A549 (cell line): Measurements from ENCODE around the gene ADGRD1. TPM values are rescaled to one million over a fixed set of nuclear protein-coding genes. Genes with fewer than 3 reads are reported as not detected.

Experiments
- ATAC-seq, 2 experiments: fragments of 200-7000 bp in 1 of 2; fragments of >200 bp in 1 of 2; cut with Nextera tagmentation in 1 of 2; cut with Tn5 transposase in 1 of 2; 3 replicates each; pipeline versions ENCODE4 v1.8.0 to v1.9.1; 2018 to 2020; ENCODE audit warnings: mild to moderate bottlenecking in 1 of 2, moderate library complexity in 1 of 2
- CTCF ChIA-PET: fragments of 300-600 bp; sonication (Branson Sonifier 250); formaldehyde crosslinking; extraction: SDS; loops from one replicate; lab custom pipeline; 2021; ENCODE audit warnings: antibody characterized with exemption, inconsistent platforms; lab: Yijun Ruan, JAX
- POLR2A ChIA-PET: fragments of 350-600 bp; formaldehyde crosslinking; extraction: SDS; loops from one replicate; lab custom pipeline; 2021; ENCODE audit warnings: antibody characterized with exemption, inconsistent platforms; lab: Yijun Ruan, JAX
- DNase-seq, 2 experiments: peaks; one replicate each; pipeline versions ENCODE4 v3.0.0 to v3.0.0-alpha.2; 2011 to 2016; ENCODE audit warnings: low read depth in 1 of 2, low spot score in 1 of 2
- FAIRE-seq: peaks from 2 replicates; lab custom pipeline; 2011; peaks lifted over from hg19 to GRCh38; lab: Jason Lieb, UNC
- H3K27ac ChIP-seq, 2 experiments: fragments of >200 bp; sonication (Bioruptor Twin); formaldehyde crosslinking; 3 replicates each; pipeline ENCODE4 v1.5.1; 2016 to 2017
- H3K4me1 ChIP-seq: fragments of >200 bp; sonication (Bioruptor Twin); formaldehyde crosslinking; 3 replicates; pipeline ENCODE4 v1.6.1; 2016
- H3K4me2 ChIP-seq: fragments of >200 bp; sonication (Bioruptor Twin); formaldehyde crosslinking; 3 replicates; pipeline ENCODE4 v1.6.1; 2016
- H3K4me3 ChIP-seq: fragments of >200 bp; sonication (Bioruptor Twin); formaldehyde crosslinking; 3 replicates; pipeline ENCODE4 v1.5.1; 2016
- H3K9me3 ChIP-seq: fragments of >200 bp; sonication (Bioruptor Twin); formaldehyde crosslinking; 3 replicates; pipeline ENCODE4 v1.6.1; 2016
- CHD4 ChIP-seq: fragments of 200-600 bp; sonication (generic); IDR thresholded peaks from 2 replicates; pipeline ENCODE4 v1.6.1; 2016; ENCODE audit warnings: antibody characterized with exemption, mild to moderate bottlenecking, borderline replicate concordance
- EHMT2 ChIP-seq: fragments of 200-600 bp; sonication (generic); IDR thresholded peaks from 2 replicates; pipeline ENCODE4 v1.6.1; 2016; ENCODE audit warnings: antibody characterized with exemption, low read depth, mild to moderate bottlenecking, moderate library complexity
- EP300 ChIP-seq, 2 experiments: fragments of >200 bp; sonication (Bioruptor Twin); formaldehyde crosslinking; IDR thresholded peaks; 2 replicates in 1 of 2; 3 replicates in 1 of 2; pipeline ENCODE4 v1.6.1; 2016 to 2017
- FOSL2 ChIP-seq, 2 experiments: fragments of 450-650 bp in 1 of 2; fragments of >200 bp in 1 of 2; sonication (Bioruptor Twin) in 1 of 2; formaldehyde crosslinking; IDR thresholded peaks; 2 replicates each; pipeline versions ENCODE4 v1.5.0 to v1.6.1; 2016 to 2020; ENCODE audit warnings: mild to moderate bottlenecking in 1 of 2, moderate library complexity in 1 of 2
- HDAC2 ChIP-seq: fragments of 200-600 bp; sonication (generic); IDR thresholded peaks from 2 replicates; pipeline ENCODE4 v1.6.1; 2016
- HOXB13 ChIP-seq: fragments of 250-450 bp; sonication (Bioruptor Pico); IDR thresholded peaks from 2 replicates; pipeline ENCODE4 v1.5.0; 2020; ENCODE audit warnings: low read depth, mild to moderate bottlenecking, moderate library complexity
- JUNB ChIP-seq: fragments of >200 bp; sonication (Bioruptor Twin); formaldehyde crosslinking; IDR thresholded peaks from 2 replicates; pipeline ENCODE4 v1.6.1; 2016
- MAFK ChIP-seq: fragments of 450-650 bp; IDR thresholded peaks from 2 replicates; pipeline ENCODE4 v1.6.1; 2014; ENCODE audit not compliant: partially characterized antibody
- MAZ ChIP-seq: fragments of 150-350 bp; IDR thresholded peaks from 2 replicates; pipeline ENCODE4 v1.6.1; 2014; ENCODE audit warnings: antibody characterized with exemption, low read depth, low read length, borderline replicate concordance
- MYC ChIP-seq: IDR thresholded peaks from 2 replicates; pipeline ENCODE4 v1.6.1; 2012; ENCODE audit warnings: mild to moderate bottlenecking, inconsistent platforms, low read length, improper control_type of control experiment, borderline replicate concordance
- NFE2L2 ChIP-seq: fragments of 150-350 bp; conservative IDR thresholded peaks from 2 replicates; pipeline ENCODE4 v1.6.1; 2014; ENCODE audit warnings: low read length
- NR3C1 ChIP-seq: fragments of >200 bp; sonication (Bioruptor Twin); formaldehyde crosslinking; IDR thresholded peaks from 3 replicates; pipeline ENCODE4 v1.6.1; 2017
- RCOR1 ChIP-seq: fragments of 150-350 bp; IDR thresholded peaks from 2 replicates; pipeline ENCODE4 v1.6.1; 2014; ENCODE audit warnings: antibody characterized with exemption, low read length, low read depth
- RNF2 ChIP-seq: fragments of 200-600 bp; sonication (generic); IDR thresholded peaks from 2 replicates; pipeline ENCODE4 v1.6.1; 2016; ENCODE audit warnings: low read depth, mild to moderate bottlenecking, antibody characterized with exemption, moderate library complexity, borderline replicate concordance
- SREBF2 ChIP-seq: fragments of 450-650 bp; IDR thresholded peaks from 2 replicates; pipeline ENCODE4 v1.6.1; 2014; ENCODE audit warnings: mild to moderate bottlenecking, moderate library complexity
- ZNF302 ChIP-seq: fragments of 250-450 bp; sonication (Bioruptor Pico); IDR thresholded peaks from 2 replicates; pipeline ENCODE4 v1.9.0; 2021; ENCODE audit warnings: inconsistent platforms, mild to moderate bottlenecking, moderate library complexity
- whole genome bisulfite sequencing: methylation state at CpG from one replicate; pipeline ENCODE4 v1.1.6; 2017; ENCODE audit errors: missing lambda C conversion rate; 5-methylcytosine and 5-hydroxymethylcytosine counted together
- polyA plus RNA-seq, 4 experiments: library from polyadenylated mRNA; depleted of rRNA in 3 of 4; stranded (reverse); fragments of >200 nt; fragmentation: RNase III in 1 of 4; extraction: RNeasy Plus Mini Kit Qiagen cat#74134 plus additional on column Dnase treatment in 1 of 4; gene quantifications; 2 replicates in 3 of 4; 3 replicates in 1 of 4; pipeline ENCODE4 v1.2.3, GENCODE V29; 2011 to 2017
- TF ChIP-seq, protein P1 (sequence below): fragments of 200-600 bp; sonication (generic); IDR thresholded peaks from 2 replicates; pipeline ENCODE4 v1.6.1; 2016; ENCODE audit warnings: antibody characterized with exemption, mild to moderate bottlenecking, moderate library complexity
- TF ChIP-seq, protein P2 (sequence below): fragments of 450-650 bp; IDR thresholded peaks from 2 replicates; pipeline ENCODE4 v1.6.1; 2014; ENCODE audit warnings: antibody characterized with exemption

The ADGRD1 gene
- polyA plus RNA-seq, 2 of the 4 experiments (the other 2 are of a cell fraction), result 0.36 to 1.5 TPM

DNA sequence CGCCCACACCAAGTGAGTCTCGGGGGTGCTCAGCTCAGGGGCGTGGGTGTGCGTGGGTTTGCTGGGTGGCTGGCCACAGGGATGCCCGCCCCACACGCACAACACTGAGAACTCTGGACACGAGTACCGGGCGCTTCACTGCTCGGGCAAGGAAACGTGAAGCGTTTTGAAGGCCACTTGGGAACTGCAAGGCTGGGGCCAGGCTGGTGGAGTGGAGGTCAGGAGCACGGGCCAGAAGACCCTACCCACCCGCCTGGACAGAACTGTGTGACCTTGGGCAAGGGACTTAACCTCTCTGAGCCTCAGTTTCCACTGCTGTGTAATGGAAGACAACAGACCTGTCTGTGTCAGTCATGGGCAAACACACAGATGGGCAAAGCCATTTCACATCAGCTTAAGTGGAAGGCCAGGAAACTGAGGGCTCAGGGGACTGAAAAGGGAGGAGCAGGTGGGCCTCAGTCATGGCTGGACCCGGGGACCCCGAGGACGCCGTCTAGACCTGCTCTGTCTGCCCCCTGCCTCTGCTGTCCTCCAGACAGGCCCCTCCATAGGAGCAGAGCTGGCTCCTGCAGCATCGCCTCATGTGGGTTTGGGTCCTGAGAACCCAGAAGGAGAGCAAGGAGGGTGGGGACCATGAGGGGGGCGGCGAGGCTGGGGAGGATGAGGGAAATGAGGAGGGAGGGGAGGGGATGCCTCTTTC is 52.5 kb downstream of the ADGRD1 start (continued):
- TF ChIP-seq, protein P1, sequence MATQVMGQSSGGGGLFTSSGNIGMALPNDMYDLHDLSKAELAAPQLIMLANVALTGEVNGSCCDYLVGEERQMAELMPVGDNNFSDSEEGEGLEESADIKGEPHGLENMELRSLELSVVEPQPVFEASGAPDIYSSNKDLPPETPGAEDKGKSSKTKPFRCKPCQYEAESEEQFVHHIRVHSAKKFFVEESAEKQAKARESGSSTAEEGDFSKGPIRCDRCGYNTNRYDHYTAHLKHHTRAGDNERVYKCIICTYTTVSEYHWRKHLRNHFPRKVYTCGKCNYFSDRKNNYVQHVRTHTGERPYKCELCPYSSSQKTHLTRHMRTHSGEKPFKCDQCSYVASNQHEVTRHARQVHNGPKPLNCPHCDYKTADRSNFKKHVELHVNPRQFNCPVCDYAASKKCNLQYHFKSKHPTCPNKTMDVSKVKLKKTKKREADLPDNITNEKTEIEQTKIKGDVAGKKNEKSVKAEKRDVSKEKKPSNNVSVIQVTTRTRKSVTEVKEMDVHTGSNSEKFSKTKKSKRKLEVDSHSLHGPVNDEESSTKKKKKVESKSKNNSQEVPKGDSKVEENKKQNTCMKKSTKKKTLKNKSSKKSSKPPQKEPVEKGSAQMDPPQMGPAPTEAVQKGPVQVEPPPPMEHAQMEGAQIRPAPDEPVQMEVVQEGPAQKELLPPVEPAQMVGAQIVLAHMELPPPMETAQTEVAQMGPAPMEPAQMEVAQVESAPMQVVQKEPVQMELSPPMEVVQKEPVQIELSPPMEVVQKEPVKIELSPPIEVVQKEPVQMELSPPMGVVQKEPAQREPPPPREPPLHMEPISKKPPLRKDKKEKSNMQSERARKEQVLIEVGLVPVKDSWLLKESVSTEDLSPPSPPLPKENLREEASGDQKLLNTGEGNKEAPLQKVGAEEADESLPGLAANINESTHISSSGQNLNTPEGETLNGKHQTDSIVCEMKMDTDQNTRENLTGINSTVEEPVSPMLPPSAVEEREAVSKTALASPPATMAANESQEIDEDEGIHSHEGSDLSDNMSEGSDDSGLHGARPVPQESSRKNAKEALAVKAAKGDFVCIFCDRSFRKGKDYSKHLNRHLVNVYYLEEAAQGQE, result no peak

DNA sequence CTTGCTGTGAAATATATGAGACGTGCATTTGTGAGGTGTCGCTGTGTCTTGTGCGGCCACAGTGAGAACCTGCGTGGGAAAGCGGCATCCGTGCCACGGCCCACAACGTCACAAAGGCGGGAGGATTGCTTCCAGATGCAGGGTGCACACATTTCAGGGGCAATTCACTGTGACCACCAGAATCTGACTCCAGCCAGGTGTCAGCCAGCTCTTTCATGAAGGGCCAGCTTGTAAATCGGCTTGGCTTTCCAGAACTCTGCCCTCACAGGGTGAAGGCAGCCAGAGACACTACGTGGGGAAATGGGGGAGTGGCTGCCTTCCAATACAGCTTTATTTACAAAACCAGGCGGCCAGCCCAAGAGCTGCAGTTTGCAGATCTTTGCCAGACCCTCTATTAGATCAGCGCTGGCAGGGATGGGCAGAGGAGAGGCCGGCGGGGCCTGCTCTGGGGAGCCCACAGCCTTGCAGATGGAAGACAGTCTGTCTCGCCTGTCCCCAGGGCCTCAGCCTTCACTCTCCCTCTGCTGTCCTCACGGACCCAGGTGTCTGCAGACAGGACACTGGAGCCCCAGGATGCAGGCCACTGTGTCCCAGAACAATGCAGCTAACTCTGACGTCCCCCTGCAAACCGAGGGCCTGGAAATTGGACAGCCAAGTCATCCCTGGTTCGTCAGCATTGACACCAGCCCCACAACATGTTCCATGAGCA is 53.5 kb downstream of the ADGRD1 start:
- no peak overlapping the region for H3K4me2 ChIP-seq
- no peak for DNase-seq
- ChIA-PET POLR2A (no interaction called here), CTCF (no interaction called here)
- no peak overlapping the region for H3K27ac ChIP-seq
- 62% methylated on average over 20 of the region's 20 CpGs for WGBS
- no peaks in the 10 kb centered on the region for H3K9me3 ChIP-seq
- no peaks in the 10 kb centered on the region for H3K4me1 ChIP-seq
- no peak for ATAC-seq
- no peak for TF ChIP-seq HOXB13
- TF ChIP-seq MYC, result no peak
- TF ChIP-seq NFE2L2, result no peak
- no peak for TF ChIP-seq EHMT2
- TF ChIP-seq MAFK, result no peak
- TF ChIP-seq ZNF302, result no peak
- TF ChIP-seq HDAC2, result no peak
- TF ChIP-seq RNF2, result no peak
- no peak for TF ChIP-seq MAZ
- TF ChIP-seq SREBF2, result no peak
- no peak for TF ChIP-seq RCOR1
- no peak for TF ChIP-seq NR3C1
- no peak for TF ChIP-seq EP300 (IDR thresholded peaks at IDR 0.05)
- H3K4me3 ChIP-seq, result no peak overlapping the region
- no peak for FAIRE-seq

DNA sequence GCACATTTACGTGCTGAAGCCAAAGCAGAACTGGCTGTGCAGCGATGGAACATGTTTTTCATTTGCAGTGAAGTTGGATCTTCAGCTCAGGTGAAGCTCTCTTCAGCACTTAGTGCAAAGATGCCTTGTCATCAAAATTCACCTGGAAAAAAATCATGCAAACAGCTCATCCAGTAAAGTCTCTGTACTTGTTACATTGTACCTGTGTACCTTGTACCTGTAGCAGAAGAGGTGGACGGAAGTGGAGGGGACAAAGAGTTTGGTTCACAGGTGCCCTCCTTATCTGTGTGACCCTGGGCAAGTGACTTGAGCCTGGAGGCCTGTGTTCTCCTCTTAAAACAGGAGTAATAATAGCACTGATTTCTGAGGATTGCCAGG is 54.0 kb downstream of the ADGRD1 start:
- Histone ChIP-seq H3K4me1 (no peaks in the 10 kb centered on the region), H3K9me3 (no peaks in the 10 kb centered on the region), H3K4me2 (no peak overlapping the region)
- WGBS, result 60% methylated on average over 3 of the region's 3 CpGs
- no peak for DNase-seq
- TF ChIP-seq MAFK (peak; percentile 93), CHD4 (no peak)
- TF ChIP-seq, all 56 proteins: peak for 1
- no peak for ATAC-seq
- ChIA-PET POLR2A (no interaction called here), CTCF (no interaction called here)
- Histone ChIP-seq H3K4me3 (no peak overlapping the region), H3K27ac (no peak overlapping the region)
- FAIRE-seq, result no peak

DNA sequence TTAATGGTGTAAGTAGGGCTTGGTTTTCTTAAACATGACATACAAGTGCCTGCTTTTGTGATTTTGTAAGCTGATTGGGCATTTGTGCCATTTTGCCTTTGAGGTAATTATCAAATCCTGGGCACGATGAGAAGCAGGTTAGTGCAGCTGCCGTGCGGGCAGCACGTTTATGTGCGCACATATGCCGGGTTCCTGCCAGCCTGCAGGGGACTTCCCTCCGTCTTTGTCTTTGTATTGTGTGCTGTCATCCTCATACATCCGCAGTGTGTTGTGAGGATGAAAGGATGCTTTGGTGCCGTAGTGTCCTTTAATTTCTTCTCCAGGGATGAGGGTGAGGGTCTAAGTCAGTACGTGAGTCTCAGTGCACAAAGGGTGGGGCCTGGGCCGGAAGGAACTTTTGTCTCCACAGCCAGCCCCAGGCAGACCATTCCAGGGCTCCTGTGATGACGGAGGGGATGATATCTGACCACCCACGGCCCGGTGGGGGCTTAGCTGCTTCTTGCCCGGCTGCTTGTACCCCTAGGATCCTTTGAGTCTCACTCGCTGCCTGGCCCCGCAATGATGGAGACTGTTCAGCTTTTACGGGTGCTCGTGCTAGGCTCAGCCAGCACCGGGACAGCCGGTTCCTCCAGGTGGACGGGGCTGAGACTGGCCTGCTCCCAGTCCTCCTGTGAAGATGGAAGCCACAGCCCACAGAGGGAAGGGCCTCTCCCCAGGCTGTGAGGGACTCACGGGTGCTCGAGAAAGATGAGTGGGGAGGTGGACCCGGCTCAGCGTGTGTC is 54.6 kb downstream of the ADGRD1 start:
- Histone ChIP-seq H3K27ac (no peak overlapping the region), H3K4me1 (no peaks in the 10 kb centered on the region), H3K4me2 (no peak overlapping the region), H3K4me3 (no peak overlapping the region), H3K9me3 (no peaks in the 10 kb centered on the region)
- ChIA-PET CTCF (no interaction called here), POLR2A (no interaction called here)
- DNase-seq (no peak), ATAC-seq (no peak), FAIRE-seq (no peak)
- WGBS, result 67% methylated on average over 26 of the region's 26 CpGs
- TF ChIP-seq MYC (no peak), MAZ (no peak), FOSL2 (IDR thresholded peaks at IDR 0.05) (no peak), FOSL2 (CRISPR knock-in tag; IDR thresholded peaks at IDR 0.05) (no peak), JUNB (no peak), NFE2L2 (no peak)
- TF ChIP-seq, protein P2, sequence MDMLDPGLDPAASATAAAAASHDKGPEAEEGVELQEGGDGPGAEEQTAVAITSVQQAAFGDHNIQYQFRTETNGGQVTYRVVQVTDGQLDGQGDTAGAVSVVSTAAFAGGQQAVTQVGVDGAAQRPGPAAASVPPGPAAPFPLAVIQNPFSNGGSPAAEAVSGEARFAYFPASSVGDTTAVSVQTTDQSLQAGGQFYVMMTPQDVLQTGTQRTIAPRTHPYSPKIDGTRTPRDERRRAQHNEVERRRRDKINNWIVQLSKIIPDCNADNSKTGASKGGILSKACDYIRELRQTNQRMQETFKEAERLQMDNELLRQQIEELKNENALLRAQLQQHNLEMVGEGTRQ, result no peak
- TF ChIP-seq, all 56 proteins: peak for 0
